GM18907 (cell line): ENCODE data around the gene MAN1A2.

Experiments
- ATAC-seq: cut with Tn5 transposase; IDR thresholded peaks from one replicate; pipeline ENCODE4 v1.9.1; 2021; ENCODE audit warnings: mild to moderate bottlenecking, moderate library complexity; ENCODE audit not compliant: unreplicated experiment

The MAN1A2 gene

GRCh38 chr1:117359561-117360289 lies 7.5 kb upstream of the MAN1A2 start:
- no peak for ATAC-seq

GRCh38 chr1:117362986-117363385 lies 4.3 kb upstream of the MAN1A2 start:
- ATAC-seq: no peak

GRCh38 chr1:117363571-117364048 lies 3.6 kb upstream of the MAN1A2 start:
- ATAC-seq: no peak

- ATAC-seq: no peak
These were observed 3.0 kb upstream of the MAN1A2 start for GRCh38 chr1:117364240-117364639.

- ATAC-seq: no peak
These were observed 1.7 kb upstream of the MAN1A2 start for GRCh38 chr1:117365350-117366176.

- peak; percentile 54 for ATAC-seq
These were observed 838 bp upstream of the MAN1A2 start for GRCh38 chr1:117366177-117367045.

GRCh38 chr1:117368116-117369108 lies 1.2 kb downstream of the MAN1A2 start:
- ATAC-seq: no peak

- ATAC-seq: no peak
These were observed 2.8 kb downstream of the MAN1A2 start for GRCh38 chr1:117370071-117370470.

- no peak for ATAC-seq
These were observed 3.3 kb downstream of the MAN1A2 start for GRCh38 chr1:117370509-117370908.

GRCh38 chr1:117371441-117372151 lies 4.3 kb downstream of the MAN1A2 start:
- no peak for ATAC-seq

- no peak for ATAC-seq
These were observed 5.7 kb downstream of the MAN1A2 start for GRCh38 chr1:117372863-117373412.

- no peak for ATAC-seq
These were observed 6.7 kb downstream of the MAN1A2 start for GRCh38 chr1:117373932-117374331.

- ATAC-seq: no peak
These were observed 8.1 kb downstream of the MAN1A2 start for GRCh38 chr1:117375327-117375726.

- no peak for ATAC-seq
These were observed 19.9 kb downstream of the MAN1A2 start for GRCh38 chr1:117387060-117387633.

- no peak for ATAC-seq
These were observed 21.1 kb downstream of the MAN1A2 start for GRCh38 chr1:117388328-117388727.

GRCh38 chr1:117389284-117389683 lies 22.0 kb downstream of the MAN1A2 start:
- ATAC-seq: no peak

- ATAC-seq: no peak
These were observed 22.5 kb downstream of the MAN1A2 start for GRCh38 chr1:117389779-117390178.

GRCh38 chr1:117392771-117393170 lies 25.5 kb downstream of the MAN1A2 start:
- no peak for ATAC-seq

GRCh38 chr1:117396074-117396473 lies 28.8 kb downstream of the MAN1A2 start:
- ATAC-seq: no peak
